Chondrocyte (in vitro differentiated cells): Measurements from ENCODE around the gene FLCN. TPM values are rescaled to one million over a fixed set of nuclear protein-coding genes. Genes with fewer than 3 reads are reported as not detected.

ENCODE experiments used
- DNase-seq: peaks from one replicate; pipeline ENCODE4 v3.0.0; 2021; ENCODE audit warnings: mixed read lengths, low spot score
- H3K27ac Mint-ChIP-seq: one replicate; pipeline ENCODE4 v1.8.0; 2021; ENCODE audit warnings: mild to moderate bottlenecking, moderate library complexity, mixed read lengths; ENCODE audit not compliant: unreplicated experiment
- H3K27me3 Mint-ChIP-seq: 2 replicates; pipeline ENCODE4 v1.8.0; 2021; ENCODE audit warnings: low read depth, mixed read lengths
- H3K36me3 Mint-ChIP-seq: 2 replicates; pipeline ENCODE4 v1.8.0; 2021; ENCODE audit warnings: low read depth, mixed read lengths
- H3K4me1 Mint-ChIP-seq: 2 replicates; pipeline ENCODE4 v1.8.0; 2021; ENCODE audit warnings: low read depth, mild to moderate bottlenecking, mixed read lengths
- H3K4me3 Mint-ChIP-seq: one replicate; pipeline ENCODE4 v1.8.0; 2021; ENCODE audit warnings: mild to moderate bottlenecking, moderate library complexity, mixed read lengths; ENCODE audit not compliant: unreplicated experiment
- H3K9me3 Mint-ChIP-seq: 2 replicates; pipeline ENCODE4 v1.8.0; 2021; ENCODE audit warnings: low read depth, mixed read lengths
- CTCF ChIP-seq: fragments of 200-600 bp; sonication (generic); IDR thresholded peaks from 2 replicates; pipeline ENCODE4 v1.5.0; 2021; ENCODE audit warnings: antibody characterized with exemption, mild to moderate bottlenecking, moderate library complexity
- total RNA-seq: library from RNA; stranded (reverse); gene quantifications from 3 replicates; pipeline ENCODE4 v1.2.1, GENCODE V29; 2021

Gene FLCN
- total RNA-seq, 1 donor from 2014 or later = 73.1 TPM

- Mint-ChIP-seq H3K4me3 (no peak overlapping the region), H3K27ac (no peak overlapping the region), H3K27me3 (no peaks in the 10 kb centered on the region), H3K4me1 (no peaks in the 10 kb centered on the region), H3K36me3 (peaks cover 52% of the 10 kb centered on the region), H3K9me3 (no peaks in the 10 kb centered on the region)
- no peak for DNase-seq
- no peak for TF ChIP-seq CTCF
These were observed 63.0 kb downstream of the FLCN start for GRCh38 chr17:17173921-17174320.

- Mint-ChIP-seq H3K27me3 (no peaks in the 10 kb centered on the region), H3K4me1 (no peaks in the 10 kb centered on the region), H3K9me3 (no peaks in the 10 kb centered on the region), H3K4me3 (no peak overlapping the region), H3K36me3 (peaks cover 54% of the 10 kb centered on the region), H3K27ac (no peak overlapping the region)
- DNase-seq = no peak
- TF ChIP-seq CTCF = no peak
These were observed 64.0 kb downstream of the FLCN start for GRCh38 chr17:17172990-17173389.

GRCh38 chr17:17172001-17172939 is 64.7 kb downstream of the FLCN start:
- Mint-ChIP-seq H3K36me3 (peaks cover 51% of the 10 kb centered on the region), H3K4me1 (no peaks in the 10 kb centered on the region), H3K4me3 (no peak overlapping the region), H3K27ac (no peak overlapping the region), H3K27me3 (no peaks in the 10 kb centered on the region), H3K9me3 (no peaks in the 10 kb centered on the region)
- no peak for TF ChIP-seq CTCF
- no peak for DNase-seq

GRCh38 chr17:17171186-17171585 is 65.8 kb downstream of the FLCN start:
- no peak overlapping the region for H3K27ac Mint-ChIP-seq
- no peak overlapping the region for H3K4me3 Mint-ChIP-seq

More at GRCh38 chr17:17171186-17171585, 65.8 kb downstream of the FLCN start:
- no peak for TF ChIP-seq CTCF
- H3K27me3 Mint-ChIP-seq = no peaks in the 10 kb centered on the region
- DNase-seq = peak; percentile 52
- no peaks in the 10 kb centered on the region for H3K4me1 Mint-ChIP-seq
- H3K36me3 Mint-ChIP-seq = peaks cover 48% of the 10 kb centered on the region
- no peaks in the 10 kb centered on the region for H3K9me3 Mint-ChIP-seq
